BLaER1 treated with 17β-estradiol and CSF1 and Interleukin-3, amounts not matched to agents 10 nM and 100 nM (cell line): Measurements from ENCODE around the gene OTOA.
"Not testable (repeated sequence)": the region's sequence is repeated elsewhere in the genome, so short reads cannot be mapped to it uniquely, and the experiment has no call there.

ENCODE experiments used
- H3K27ac ChIP-seq, 11 experiments: shearing (Covaris generic); formaldehyde crosslinking; 2 replicates each; pipeline ENCODE4 v1.8.1; 2022
- H3K27me3 ChIP-seq, 11 experiments: shearing (Covaris generic); formaldehyde crosslinking; 2 replicates each; pipeline ENCODE4 v1.8.1; 2022
- H3K36me3 ChIP-seq, 11 experiments: shearing (Covaris generic); formaldehyde crosslinking; 2 replicates each; pipeline ENCODE4 v1.8.1; 2022
- H3K4me1 ChIP-seq, 10 experiments: shearing (Covaris generic); formaldehyde crosslinking; 2 replicates each; pipeline ENCODE4 v1.8.1; 2022
- H3K4me2 ChIP-seq, 11 experiments: shearing (Covaris generic); formaldehyde crosslinking; 2 replicates each; pipeline ENCODE4 v1.8.1; 2022
- H3K4me3 ChIP-seq, 10 experiments: shearing (Covaris generic); formaldehyde crosslinking; 2 replicates each; pipeline ENCODE4 v1.8.1; 2022
- H3K9ac ChIP-seq, 11 experiments: shearing (Covaris generic); formaldehyde crosslinking; 2 replicates each; pipeline ENCODE4 v1.8.1; 2022
- H3K9me3 ChIP-seq, 11 experiments: shearing (Covaris generic); formaldehyde crosslinking; replicated peaks in 1 of 11; 2 replicates each; pipeline ENCODE4 v1.8.1; 2022
- H4K20me1 ChIP-seq, 11 experiments: shearing (Covaris generic); formaldehyde crosslinking; 2 replicates each; pipeline ENCODE4 v1.8.1; 2022
- Cebpa-rat ChIP-seq, 11 experiments: shearing (Covaris generic); IDR thresholded peaks; 2 replicates each; pipeline ENCODE4 v1.8.1; 2022

Gene OTOA

GRCh38 chr16:21703589-21704174 is 39.9 kb downstream of the OTOA start:
- Histone ChIP-seq H3K9me3 (peaks cover 0 to 13% (median 4%) of the 10 kb centered on the region in 11 experiments; a peak in 11 of 22 replicates), H3K36me3 (no peaks in the 10 kb centered on the region), H4K20me1 (no peaks in the 10 kb centered on the region), H3K27ac (peak overlapping the region in 5 of 11 experiments; percentile 8 to 35 (median 28); a peak in 6 of 22 replicates), H3K27me3 (no peaks in the 10 kb centered on the region), H3K4me3 (no peak overlapping the region), H3K9ac (0 out of 22 replicates have a peak overlapping the region, but pooled peaks of 1 of the 11 experiments have one; percentile 1), H3K4me2 (peak overlapping the region; percentile 10 to 70 (median 53); a peak in 20 of 22 replicates), H3K4me1 (peaks cover 6 to 33% (median 15%) of the 10 kb centered on the region in 10 experiments; a peak in 17 of 20 replicates)
- TF ChIP-seq Cebpa-rat (IDR thresholded peaks at IDR 0.05): no peak

GRCh38 chr16:21704266-21704665 is 40.5 kb downstream of the OTOA start:
- TF ChIP-seq Cebpa-rat (IDR thresholded peaks at IDR 0.05): no peak
- Histone ChIP-seq H3K4me3 (no peak overlapping the region), H3K4me1 (peaks cover 6 to 33% (median 15%) of the 10 kb centered on the region in 10 experiments; a peak in 17 of 20 replicates), H3K9ac (0 out of 22 replicates have a peak overlapping the region, but pooled peaks of 1 of the 11 experiments have one; percentile 1), H3K9me3 (peaks cover 0 to 13% (median 4%) of the 10 kb centered on the region in 11 experiments; a peak in 11 of 22 replicates), H3K27me3 (no peaks in the 10 kb centered on the region), H3K36me3 (no peaks in the 10 kb centered on the region), H4K20me1 (no peaks in the 10 kb centered on the region), H3K4me2 (peak overlapping the region in 10 of 11 experiments; percentile 11 to 70 (median 57); a peak in 16 of 22 replicates), H3K27ac (peak overlapping the region in 5 of 11 experiments; percentile 8 to 35 (median 28); a peak in 6 of 22 replicates)

- no peak overlapping the region for H3K9ac ChIP-seq
- H3K9me3 ChIP-seq: peaks cover 0 to 13% (median 4%) of the 10 kb centered on the region in 11 experiments; a peak in 11 of 22 replicates
- TF ChIP-seq Cebpa-rat (IDR thresholded peaks at IDR 0.05): no peak
These were observed 41.0 kb downstream of the OTOA start for GRCh38 chr16:21704733-21705132.

GRCh38 chr16:21708533-21709115 is 44.9 kb downstream of the OTOA start:
- no peak for TF ChIP-seq Cebpa-rat (IDR thresholded peaks at IDR 0.05)
- no peaks in the 10 kb centered on the region for H3K27me3 ChIP-seq
- no peak overlapping the region for H3K27ac ChIP-seq
- no peak overlapping the region for H3K4me3 ChIP-seq
- H3K4me2 ChIP-seq: peak overlapping the region in 5 of 11 experiments; percentile 33 to 83 (median 59); a peak in 8 of 22 replicates
- no peaks in the 10 kb centered on the region for H3K9me3 ChIP-seq
- no peaks in the 10 kb centered on the region for H4K20me1 ChIP-seq
- H3K36me3 ChIP-seq: no peaks in the 10 kb centered on the region
- H3K4me1 ChIP-seq: peaks cover 3 to 23% (median 9%) of the 10 kb centered on the region in 10 experiments; a peak in 17 of 20 replicates
- H3K9ac ChIP-seq: no peak overlapping the region

More at GRCh38 chr16:21704733-21705132, 41.0 kb downstream of the OTOA start:
- no peaks in the 10 kb centered on the region for H3K27me3 ChIP-seq
- H3K4me1 ChIP-seq: peaks cover 6 to 35% (median 15%) of the 10 kb centered on the region in 10 experiments; a peak in 17 of 20 replicates
- H3K4me2 ChIP-seq: peak overlapping the region in 1 of 11 experiments; percentile 70; a peak in 1 of 22 replicates
- no peaks in the 10 kb centered on the region for H3K36me3 ChIP-seq
- no peaks in the 10 kb centered on the region for H4K20me1 ChIP-seq
- H3K27ac ChIP-seq: no peak overlapping the region
- H3K4me3 ChIP-seq: no peak overlapping the region

GRCh38 chr16:21710938-21711337 is 47.2 kb downstream of the OTOA start:
- Histone ChIP-seq H3K36me3 (no peaks in the 10 kb centered on the region), H3K27me3 (no peaks in the 10 kb centered on the region), H3K4me2 (no peak overlapping the region), H3K9ac (no peak overlapping the region), H4K20me1 (no peaks in the 10 kb centered on the region), H3K4me1 (peaks cover 0 to 15% (median 4%) of the 10 kb centered on the region in 10 experiments; a peak in 7 of 20 replicates), H3K4me3 (no peak overlapping the region), H3K9me3 (no peaks in the 10 kb centered on the region), H3K27ac (no peak overlapping the region)
- no peak for TF ChIP-seq Cebpa-rat (IDR thresholded peaks at IDR 0.05)

- TF ChIP-seq Cebpa-rat (IDR thresholded peaks at IDR 0.05): no peak
- Histone ChIP-seq H3K4me1 (peaks cover 0 to 9% (median 0%) of the 10 kb centered on the region in 10 experiments; a peak in 6 of 20 replicates), H3K36me3 (no peaks in the 10 kb centered on the region), H3K4me2 (no peak overlapping the region), H3K9me3 (no peaks in the 10 kb centered on the region), H3K27me3 (no peaks in the 10 kb centered on the region), H3K4me3 (no peak overlapping the region), H3K27ac (no peak overlapping the region), H4K20me1 (no peaks in the 10 kb centered on the region), H3K9ac (no peak overlapping the region)
These were observed 50.0 kb downstream of the OTOA start for GRCh38 chr16:21713549-21714368.

- H3K36me3 ChIP-seq, H3K9ac ChIP-seq, H3K4me3 ChIP-seq, H4K20me1 ChIP-seq, H3K27ac ChIP-seq, H3K27me3 ChIP-seq, H3K4me2 ChIP-seq, H3K9me3 ChIP-seq: not testable (repeated sequence)
- H3K4me1 ChIP-seq: peaks cover 0 to 12% (median 4%) of the 10 kb centered on the region in 10 experiments; a peak in 10 of 20 replicates
These were observed 50.5 kb downstream of the OTOA start for GRCh38 chr16:21714369-21714618.

GRCh38 chr16:21717608-21718007 is 53.8 kb downstream of the OTOA start:
- H3K4me1 ChIP-seq: peaks cover 0 to 12% (median 5%) of the 10 kb centered on the region in 10 experiments; a peak in 10 of 20 replicates
- no peak overlapping the region for H3K4me2 ChIP-seq
- H3K9ac ChIP-seq: no peak overlapping the region
- no peaks in the 10 kb centered on the region for H3K36me3 ChIP-seq
- H3K27ac ChIP-seq: no peak overlapping the region
- H4K20me1 ChIP-seq: no peaks in the 10 kb centered on the region
- no peak for TF ChIP-seq Cebpa-rat (IDR thresholded peaks at IDR 0.05)
- no peaks in the 10 kb centered on the region for H3K9me3 ChIP-seq
- H3K4me3 ChIP-seq: no peak overlapping the region
- H3K27me3 ChIP-seq: no peaks in the 10 kb centered on the region

GRCh38 chr16:21719283-21719682 is 55.5 kb downstream of the OTOA start:
- Histone ChIP-seq H3K9me3 (no peaks in the 10 kb centered on the region), H3K9ac (peak overlapping the region in 1 of 11 experiments; percentile 14; a peak in 1 of 22 replicates), H3K4me2 (peak overlapping the region in 4 of 11 experiments; percentile 12 to 38 (median 27); a peak in 4 of 22 replicates), H3K36me3 (no peaks in the 10 kb centered on the region), H3K27ac (no peak overlapping the region), H3K4me3 (no peak overlapping the region), H4K20me1 (no peaks in the 10 kb centered on the region), H3K27me3 (no peaks in the 10 kb centered on the region), H3K4me1 (peaks cover 0 to 12% (median 5%) of the 10 kb centered on the region in 10 experiments; a peak in 10 of 20 replicates)
- TF ChIP-seq Cebpa-rat (IDR thresholded peaks at IDR 0.05): no peak
